Measurements from ENCODE around the gene PLXDC1.

GRCh38 chr17:39016193-39017153 lies 135.0 kb downstream of the PLXDC1 start:
- TF ChIP-seq CTCF (conservative IDR thresholded peaks at IDR 0.05 in 1 of 2, IDR thresholded peaks at IDR 0.05 in 1 of 2; ENCODE audit: low read depth in 1 of 2, low read length in 2 of 2) (no peak), EZH2 (IDR thresholded peaks at IDR 0.05; ENCODE audit: low read length, missing control alignments) (no peak)

All from fibroblast of lung (primary cell).